T-helper 1 cell treated with Interleukin-12 subunit alpha and Interleukin-12 subunit beta and Interleukin-4 antibody, amounts not matched to agents 30 μg/mL and 1 μg/mL, for 36 hours (primary cell): ENCODE data around the gene CCDC107.
A peak's percentile ranks its signal among the peaks of the same experiment; 100 is the strongest.
"Not testable (repeated sequence)": the region's sequence is repeated elsewhere in the genome, so short reads cannot be mapped to it uniquely, and the experiment has no call there.

Experiments
- H3K27ac Mint-ChIP-seq: one replicate; pipeline ENCODE4 v1.8.0; 2021; ENCODE audit warnings: mild to moderate bottlenecking, mixed read lengths
- H3K27me3 Mint-ChIP-seq: one replicate; pipeline ENCODE4 v1.8.0; 2021; ENCODE audit warnings: low read depth, mixed read lengths
- H3K36me3 Mint-ChIP-seq: one replicate; pipeline ENCODE4 v1.8.0; 2021; ENCODE audit warnings: low read depth, mixed read lengths
- H3K4me1 Mint-ChIP-seq: one replicate; pipeline ENCODE4 v1.8.0; 2021; ENCODE audit warnings: low read depth, mixed read lengths
- H3K4me3 Mint-ChIP-seq: one replicate; pipeline ENCODE4 v1.8.0; 2021; ENCODE audit warnings: mild to moderate bottlenecking, moderate library complexity, mixed read lengths
- H3K9me3 Mint-ChIP-seq: one replicate; pipeline ENCODE4 v1.8.0; 2021; ENCODE audit warnings: mixed read lengths

Gene CCDC107, protein sequence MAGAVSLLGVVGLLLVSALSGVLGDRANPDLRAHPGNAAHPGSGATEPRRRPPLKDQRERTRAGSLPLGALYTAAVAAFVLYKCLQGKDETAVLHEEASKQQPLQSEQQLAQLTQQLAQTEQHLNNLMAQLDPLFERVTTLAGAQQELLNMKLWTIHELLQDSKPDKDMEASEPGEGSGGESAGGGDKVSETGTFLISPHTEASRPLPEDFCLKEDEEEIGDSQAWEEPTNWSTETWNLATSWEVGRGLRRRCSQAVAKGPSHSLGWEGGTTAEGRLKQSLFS

DNA sequence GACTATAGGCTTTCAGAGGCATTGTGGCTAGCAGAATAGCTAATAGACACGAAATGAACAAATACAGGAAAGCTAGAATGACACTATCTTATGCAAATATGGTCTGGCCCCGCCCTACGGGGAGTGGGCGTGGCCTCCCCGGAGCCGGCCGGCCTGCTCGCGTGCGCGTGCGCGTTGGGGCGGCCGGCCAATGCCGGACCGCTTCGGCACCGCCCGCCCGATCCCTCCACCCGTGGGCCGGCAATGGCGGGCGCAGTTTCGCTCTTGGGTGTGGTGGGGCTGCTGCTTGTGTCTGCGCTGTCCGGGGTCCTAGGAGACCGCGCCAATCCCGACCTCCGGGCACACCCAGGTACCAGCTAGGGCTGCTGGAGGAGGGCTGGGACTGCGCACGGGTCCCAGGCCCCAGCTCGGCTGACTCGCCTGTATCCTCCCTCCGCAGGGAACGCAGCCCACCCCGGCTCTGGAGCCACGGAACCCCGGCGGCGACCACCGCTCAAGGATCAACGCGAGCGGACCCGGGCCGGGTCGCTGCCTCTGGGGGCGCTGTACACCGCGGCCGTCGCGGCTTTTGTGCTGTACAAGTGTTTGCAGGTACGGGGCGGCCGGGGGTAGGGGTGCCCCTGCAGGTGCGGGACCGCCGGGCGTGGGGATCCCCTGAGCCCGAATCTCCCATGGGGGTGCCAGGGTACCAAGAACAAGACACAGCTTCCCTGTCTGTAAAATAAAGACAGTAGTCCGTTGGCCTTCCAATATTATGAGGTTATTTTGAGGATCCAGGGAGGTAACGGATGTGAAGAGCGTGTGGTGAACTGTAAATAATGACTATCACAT lies at the start of gene CCDC107:
Gene CCDC107, plus strand, starts transcription at position 156 of the 831 bp plus-strand sequence. Its CDS starts 88 bp downstream, at position 244.
- H3K4me1 Mint-ChIP-seq, result peaks cover 60% of the 10 kb centered on the region
- peaks cover 4% of the 10 kb centered on the region for H3K27me3 Mint-ChIP-seq

DNA sequence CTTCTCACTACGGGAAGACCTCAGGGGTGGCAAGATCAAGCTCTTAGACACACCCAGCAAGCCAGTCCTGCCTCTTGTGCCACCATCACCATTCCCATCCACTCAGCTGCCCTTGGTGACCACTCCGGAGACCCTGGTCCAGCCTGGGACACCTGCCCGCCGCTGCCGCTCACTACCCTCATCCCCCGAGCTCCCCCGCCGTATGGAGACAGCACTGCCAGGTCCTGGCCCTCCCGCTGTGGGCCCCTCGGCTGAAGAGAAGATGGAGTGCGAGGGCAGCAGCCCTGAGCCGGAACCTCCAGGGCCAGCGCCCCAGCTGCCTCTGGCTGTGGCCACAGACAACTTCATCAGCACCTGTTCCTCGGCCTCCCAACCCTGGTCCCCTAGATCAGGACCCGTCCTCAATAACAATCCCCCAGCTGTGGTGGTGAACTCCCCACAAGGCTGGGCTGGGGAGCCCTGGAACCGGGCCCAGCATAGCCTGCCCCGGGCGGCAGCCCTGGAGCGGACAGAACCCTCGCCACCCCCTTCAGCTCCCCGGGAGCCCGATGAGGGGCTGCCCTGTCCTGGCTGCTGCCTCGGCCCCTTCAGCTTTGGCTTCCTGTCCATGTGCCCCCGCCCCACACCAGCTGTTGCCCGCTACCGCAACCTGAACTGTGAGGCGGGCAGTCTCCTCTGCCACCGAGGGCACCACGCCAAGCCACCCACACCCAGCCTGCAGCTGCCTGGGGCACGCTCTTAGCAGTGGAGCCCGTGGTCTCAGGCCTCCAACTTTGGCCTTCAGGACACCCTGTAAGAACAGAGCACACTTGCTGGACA lies 48.9 kb upstream of the CCDC107 start:
- H3K27me3 Mint-ChIP-seq, result peaks cover 6% of the 10 kb centered on the region
- peaks cover 22% of the 10 kb centered on the region for H3K4me1 Mint-ChIP-seq
- no peak overlapping the region for H3K27ac Mint-ChIP-seq
- H3K9me3 Mint-ChIP-seq, result no peaks in the 10 kb centered on the region
- H3K36me3 Mint-ChIP-seq, result peaks cover 11% of the 10 kb centered on the region
- H3K4me3 Mint-ChIP-seq, result no peak overlapping the region

More for the DNA sequence above, at the start of gene CCDC107:
- Mint-ChIP-seq H3K36me3 (peaks cover 29% of the 10 kb centered on the region), H3K4me3 (peak within 1 kb of the TSS; percentile 90), H3K27ac (peak within 1 kb of the TSS; percentile 100), H3K9me3 (no peaks in the 10 kb centered on the region)

DNA sequence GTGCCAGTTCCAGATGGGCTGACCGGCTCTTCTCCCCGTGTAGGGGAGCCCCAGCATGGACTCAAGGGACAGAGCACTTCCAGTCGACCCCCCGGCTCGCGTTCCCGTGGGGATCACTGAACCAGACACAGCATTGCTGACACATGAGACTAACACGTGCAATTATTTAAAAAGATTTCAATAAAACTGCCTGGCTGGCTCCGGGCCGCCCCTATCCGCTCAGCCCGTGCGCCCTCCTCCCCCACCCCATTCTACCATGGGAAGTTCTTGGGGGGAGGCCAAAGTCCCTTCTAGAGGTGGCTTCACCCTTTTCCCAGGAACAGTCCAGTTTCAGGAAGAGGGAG lies 48.3 kb upstream of the CCDC107 start:
- Mint-ChIP-seq H3K36me3 (peaks cover 11% of the 10 kb centered on the region), H3K27ac (no peak overlapping the region), H3K4me3 (no peak overlapping the region), H3K4me1 (peaks cover 18% of the 10 kb centered on the region), H3K27me3 (peaks cover 11% of the 10 kb centered on the region), H3K9me3 (no peaks in the 10 kb centered on the region)

DNA sequence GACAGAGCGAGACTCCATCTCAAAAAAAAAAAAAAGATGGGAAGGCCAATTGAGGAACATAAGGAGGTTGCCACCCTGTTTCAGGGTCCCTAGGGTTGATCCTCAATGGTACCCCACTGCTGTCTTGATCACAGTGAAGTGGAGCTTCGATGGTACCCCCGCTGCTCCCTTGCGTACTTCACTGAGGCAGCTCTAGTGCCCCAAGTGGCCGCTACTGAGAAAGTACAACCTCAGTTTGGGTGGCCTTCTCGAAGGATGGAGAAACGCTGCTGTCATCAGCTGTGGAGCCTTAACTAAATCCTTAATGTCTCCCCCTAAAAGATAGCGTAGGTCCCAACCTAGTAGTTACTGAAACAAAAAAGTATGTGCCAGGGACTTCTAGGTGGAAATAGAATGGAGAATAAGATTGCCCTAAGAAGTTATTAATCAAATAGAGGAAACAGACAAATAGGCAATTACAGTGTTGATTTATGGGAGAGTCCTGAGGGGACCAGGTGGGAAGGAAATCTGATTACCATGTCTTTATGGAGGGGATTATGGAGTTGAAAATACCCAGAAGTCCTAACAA lies 46.8 kb upstream of the CCDC107 start:
- no peaks in the 10 kb centered on the region for H3K9me3 Mint-ChIP-seq
- H3K36me3 Mint-ChIP-seq, result peaks cover 11% of the 10 kb centered on the region
- H3K4me1 Mint-ChIP-seq, result peaks cover 22% of the 10 kb centered on the region
- peaks cover 11% of the 10 kb centered on the region for H3K27me3 Mint-ChIP-seq
- no peak overlapping the region for H3K4me3 Mint-ChIP-seq
- no peak overlapping the region for H3K27ac Mint-ChIP-seq

DNA sequence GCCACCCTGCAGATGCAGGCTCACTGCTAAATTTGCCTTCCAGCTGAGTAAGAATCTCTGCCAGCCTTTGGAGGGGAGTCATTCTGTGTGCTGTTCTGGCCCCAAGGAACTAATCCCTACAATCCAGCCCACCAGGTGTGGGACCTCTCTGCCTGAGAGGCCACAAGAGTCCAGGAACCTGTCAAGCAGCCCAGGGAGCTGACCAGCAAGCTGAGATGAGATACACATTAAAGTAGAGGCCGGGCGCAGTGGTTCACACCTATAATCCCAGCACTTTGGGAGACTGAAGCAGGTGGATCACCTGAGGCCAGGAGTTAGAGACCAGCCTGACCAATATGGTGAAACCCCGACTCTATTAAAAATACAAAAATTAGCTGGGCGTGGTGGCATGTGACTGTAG lies 46.0 kb upstream of the CCDC107 start:
- not testable (repeated sequence) for H3K9me3 Mint-ChIP-seq, H3K4me3 Mint-ChIP-seq, H3K27ac Mint-ChIP-seq
- H3K4me1 Mint-ChIP-seq, result peaks cover 23% of the 10 kb centered on the region
- peaks cover 11% of the 10 kb centered on the region for H3K27me3 Mint-ChIP-seq
- peaks cover 11% of the 10 kb centered on the region for H3K36me3 Mint-ChIP-seq

DNA sequence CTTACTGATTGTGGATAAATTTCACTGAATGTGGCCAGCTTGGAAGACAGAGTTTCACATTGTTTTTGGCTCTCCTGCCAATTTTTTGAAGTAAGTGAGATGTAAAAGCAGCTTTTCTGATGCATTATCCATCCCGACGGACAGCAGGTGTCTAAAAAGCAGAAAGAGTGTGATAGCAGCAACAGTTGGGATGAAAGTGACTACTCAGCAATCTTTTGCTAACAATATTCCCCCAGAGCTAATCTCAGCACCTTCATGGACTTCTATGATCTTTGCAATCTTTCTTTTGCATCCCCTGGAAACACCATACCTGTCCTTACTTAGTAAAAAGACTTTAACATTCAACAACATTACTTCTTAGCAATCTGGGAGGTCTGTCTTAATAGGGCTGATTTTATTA lies 45.2 kb upstream of the CCDC107 start:
- no peak overlapping the region for H3K4me3 Mint-ChIP-seq
- H3K27me3 Mint-ChIP-seq, result peaks cover 11% of the 10 kb centered on the region
- H3K27ac Mint-ChIP-seq, result no peak overlapping the region
- H3K4me1 Mint-ChIP-seq, result peaks cover 25% of the 10 kb centered on the region
- H3K36me3 Mint-ChIP-seq, result peaks cover 7% of the 10 kb centered on the region
- H3K9me3 Mint-ChIP-seq, result no peaks in the 10 kb centered on the region

DNA sequence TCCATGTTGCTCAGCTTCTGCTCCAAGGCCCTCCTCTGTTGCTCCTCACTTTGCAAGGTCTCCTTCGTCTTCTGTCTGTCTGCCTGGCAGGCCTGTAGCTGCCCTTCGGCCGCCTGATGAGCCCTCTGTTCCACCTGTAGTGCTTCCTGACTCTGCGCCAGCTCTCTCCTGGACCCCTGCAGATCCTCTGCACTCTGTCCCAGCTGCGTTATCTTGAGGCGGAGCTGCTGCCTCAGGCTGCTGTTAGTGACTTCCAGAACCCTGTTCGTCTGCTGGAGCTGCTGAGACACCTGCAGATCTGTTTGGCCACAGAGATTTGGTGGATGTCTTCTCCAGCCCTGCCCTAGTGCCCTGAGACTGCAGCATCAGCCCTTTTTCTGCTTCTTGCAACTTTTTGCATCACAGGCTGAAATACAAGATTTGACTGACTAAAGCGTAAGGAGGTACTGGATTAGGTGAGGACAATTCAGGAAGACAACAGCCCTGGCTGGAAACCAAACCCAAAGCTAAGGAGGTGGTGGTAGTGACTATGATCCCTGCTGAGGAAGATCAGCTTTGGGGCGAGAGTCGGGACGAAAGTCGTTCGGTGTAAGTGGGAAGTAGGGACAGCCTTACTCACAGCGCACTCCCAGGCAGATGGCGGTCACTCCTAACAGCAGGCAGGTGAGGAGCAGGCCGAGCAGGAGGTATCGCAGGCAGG lies 42.0 kb upstream of the CCDC107 start:
- Mint-ChIP-seq H3K9me3 (no peaks in the 10 kb centered on the region), H3K27me3 (peaks cover 11% of the 10 kb centered on the region), H3K4me3 (peak overlapping the region; percentile 77), H3K27ac (peak overlapping the region; percentile 79), H3K4me1 (peaks cover 49% of the 10 kb centered on the region), H3K36me3 (peaks cover 4% of the 10 kb centered on the region)

DNA sequence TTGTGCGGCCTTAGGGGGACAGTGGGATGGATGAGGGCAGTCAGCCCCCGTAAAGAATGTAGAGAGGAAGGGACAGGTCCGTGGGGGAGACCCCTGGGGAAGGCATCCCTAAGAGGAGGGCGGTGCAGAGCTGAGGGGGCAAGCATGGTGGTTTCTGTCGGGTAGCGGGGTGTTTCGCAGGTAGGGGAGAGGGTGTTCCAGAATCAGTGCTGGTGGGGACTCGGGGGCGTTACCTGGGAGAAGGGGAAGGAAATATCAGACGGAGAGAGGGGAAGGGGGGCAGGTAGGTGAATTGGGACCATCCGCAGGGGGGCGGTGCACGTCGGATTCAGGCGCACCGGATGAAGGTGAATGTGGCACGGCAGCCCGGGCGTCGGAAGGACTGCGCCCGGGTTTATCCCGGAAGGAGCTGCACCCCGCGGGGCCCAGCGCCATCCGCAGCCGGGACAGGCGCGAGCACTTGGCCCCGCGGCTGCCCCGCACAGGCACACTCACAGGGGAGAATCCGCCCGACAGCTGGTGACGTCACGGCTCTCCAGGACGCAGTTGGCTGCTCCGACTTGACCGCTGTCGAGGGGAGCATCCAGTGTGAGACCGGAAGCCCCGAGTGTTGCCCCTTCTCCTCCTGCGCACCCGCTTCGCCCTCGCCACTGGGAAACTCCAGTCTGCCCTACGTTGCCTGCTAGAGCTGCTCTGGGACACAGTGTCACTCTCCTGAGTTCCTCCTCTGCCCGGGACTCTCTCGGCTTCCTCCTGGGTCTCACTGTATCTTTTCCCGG lies 41.2 kb upstream of the CCDC107 start:
- H3K36me3 Mint-ChIP-seq, result no peaks in the 10 kb centered on the region
- no peaks in the 10 kb centered on the region for H3K9me3 Mint-ChIP-seq
- H3K27ac Mint-ChIP-seq, result peak overlapping the region; percentile 84
- peaks cover 11% of the 10 kb centered on the region for H3K27me3 Mint-ChIP-seq
- H3K4me1 Mint-ChIP-seq, result peaks cover 47% of the 10 kb centered on the region
- H3K4me3 Mint-ChIP-seq, result peak overlapping the region; percentile 77

DNA sequence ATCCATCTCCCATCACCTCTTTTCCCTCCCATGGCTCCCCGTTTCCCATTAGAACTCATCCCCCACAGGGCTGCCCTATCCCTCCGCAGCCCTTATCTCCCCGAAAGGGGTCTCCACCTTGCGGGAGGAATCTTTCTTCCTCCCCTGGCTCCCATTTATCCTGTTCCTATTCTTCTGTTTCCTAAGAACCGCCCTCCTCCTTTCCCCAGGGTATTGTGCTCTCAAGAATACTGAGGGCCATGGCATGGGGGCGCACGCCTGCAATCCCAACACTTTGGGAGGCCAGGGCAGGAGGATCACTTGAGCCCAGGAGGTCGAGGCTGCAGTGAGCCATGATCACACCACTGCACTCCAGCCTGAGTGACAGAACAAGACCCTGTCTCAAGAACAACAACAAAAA lies 40.5 kb upstream of the CCDC107 start:
- H3K27ac Mint-ChIP-seq, result peak overlapping the region; percentile 84
- H3K9me3 Mint-ChIP-seq, result no peaks in the 10 kb centered on the region
- peak overlapping the region; percentile 77 for H3K4me3 Mint-ChIP-seq
- peaks cover 47% of the 10 kb centered on the region for H3K4me1 Mint-ChIP-seq
- peaks cover 11% of the 10 kb centered on the region for H3K27me3 Mint-ChIP-seq
- H3K36me3 Mint-ChIP-seq, result no peaks in the 10 kb centered on the region

DNA sequence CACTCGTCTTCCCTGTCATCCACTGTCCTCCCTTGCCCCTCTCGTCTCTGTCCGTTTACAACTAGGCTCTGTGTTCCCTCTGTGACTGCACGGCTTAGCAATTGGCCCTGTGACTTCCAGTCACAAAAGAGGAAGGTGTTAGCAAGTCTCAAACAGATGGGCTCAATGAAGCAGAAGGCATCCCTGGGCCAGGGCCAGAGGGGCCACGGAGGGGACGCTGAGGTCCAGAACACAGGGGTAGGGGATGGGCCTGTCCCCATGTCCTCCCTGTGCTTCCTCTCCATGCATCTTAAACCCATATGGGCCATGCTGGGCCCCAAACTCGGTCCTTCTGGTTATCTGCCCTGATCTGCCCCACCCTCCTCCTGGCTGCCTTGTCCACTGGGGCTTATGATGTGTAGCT lies 39.8 kb upstream of the CCDC107 start, which contains the start of gene CD72:
Gene CD72, minus strand, starts transcription at position 89 of the 403 bp plus-strand sequence. CDS start 110 bp downstream, outside the sequence.
- Mint-ChIP-seq H3K4me3 (peak within 1 kb of the TSS; percentile 77), H3K27me3 (peaks cover 9% of the 10 kb centered on the region), H3K4me1 (peaks cover 47% of the 10 kb centered on the region)

DNA sequence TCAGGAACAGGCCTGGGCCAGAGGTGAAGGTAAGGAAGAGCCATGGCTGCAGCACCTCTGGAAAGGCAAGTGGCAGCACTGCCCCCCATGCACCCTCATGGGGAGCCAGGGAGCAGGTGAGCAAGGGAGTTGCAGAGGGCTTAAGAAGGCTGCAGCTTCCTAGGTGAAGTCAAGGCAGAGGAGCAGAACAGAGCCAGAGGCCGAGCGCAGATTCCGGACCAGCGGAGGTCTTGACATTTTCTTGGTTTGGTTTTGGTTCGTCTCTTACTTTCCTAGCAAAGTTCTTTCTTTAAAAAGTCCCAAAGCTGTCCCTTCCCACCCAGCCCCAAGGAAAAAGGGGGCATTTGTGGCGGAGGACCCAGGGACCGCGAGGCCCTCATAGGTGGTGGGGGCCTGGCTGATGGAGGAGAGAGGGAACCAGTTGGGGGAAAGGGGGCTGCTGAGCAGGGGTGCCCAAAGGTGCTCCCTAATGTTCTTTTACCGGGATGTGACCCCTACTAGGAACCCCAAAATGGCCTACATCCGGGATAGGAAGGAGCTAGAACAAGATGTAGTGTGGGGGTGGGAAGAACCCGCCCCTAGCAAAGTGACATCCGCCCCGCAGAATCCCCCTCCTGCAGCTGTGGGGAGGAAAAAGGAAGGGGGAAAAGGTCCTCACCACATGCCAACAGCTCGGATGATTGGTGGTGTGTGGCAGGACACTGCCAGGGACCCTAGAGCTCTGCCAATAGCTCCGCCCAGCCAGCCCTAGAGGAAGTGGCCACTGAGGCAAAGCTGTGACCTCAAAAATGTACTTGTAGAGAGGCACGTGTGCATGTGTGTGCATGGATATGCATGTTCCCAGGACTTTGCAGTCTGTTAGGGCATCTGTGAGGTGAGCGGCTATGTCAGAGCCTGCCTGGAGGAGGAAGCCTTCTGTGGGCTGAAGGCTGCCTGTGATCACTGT lies 39.0 kb upstream of the CCDC107 start:
- Mint-ChIP-seq H3K9me3 (no peaks in the 10 kb centered on the region), H3K4me3 (peak overlapping the region; percentile 5), H3K36me3 (no peaks in the 10 kb centered on the region), H3K27me3 (peaks cover 6% of the 10 kb centered on the region), H3K27ac (peak overlapping the region; percentile 86), H3K4me1 (peaks cover 47% of the 10 kb centered on the region)

More for the DNA sequence above, 39.8 kb upstream of the CCDC107 start, which contains the start of gene CD72:
- Mint-ChIP-seq H3K36me3 (no peaks in the 10 kb centered on the region), H3K27ac (peak within 1 kb of the TSS; percentile 86), H3K9me3 (no peaks in the 10 kb centered on the region)

DNA sequence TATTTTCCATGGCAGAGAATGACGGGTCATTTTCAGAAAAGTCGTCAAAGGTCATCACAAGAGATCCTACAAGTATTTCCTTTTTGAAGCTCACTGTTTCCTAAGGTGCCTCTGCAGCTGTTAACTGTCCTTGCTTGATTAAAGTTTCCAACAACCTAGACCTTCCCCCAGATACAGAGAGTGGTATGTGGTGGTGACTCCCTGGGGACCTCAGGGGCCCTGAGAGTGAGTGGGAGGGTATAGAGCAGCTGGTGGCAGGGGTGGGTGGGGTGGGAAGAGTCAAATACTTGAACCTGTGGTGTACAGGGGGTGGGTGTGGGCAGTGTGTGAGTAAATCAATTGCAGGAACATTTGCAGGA lies 38.3 kb upstream of the CCDC107 start:
- H3K27me3 Mint-ChIP-seq, result no peaks in the 10 kb centered on the region
- peak overlapping the region; percentile 86 for H3K27ac Mint-ChIP-seq
- no peak overlapping the region for H3K4me3 Mint-ChIP-seq
- peaks cover 47% of the 10 kb centered on the region for H3K4me1 Mint-ChIP-seq
- no peaks in the 10 kb centered on the region for H3K9me3 Mint-ChIP-seq
- H3K36me3 Mint-ChIP-seq, result no peaks in the 10 kb centered on the region
